Measurements from ENCODE around the gene ME3.

DNA sequence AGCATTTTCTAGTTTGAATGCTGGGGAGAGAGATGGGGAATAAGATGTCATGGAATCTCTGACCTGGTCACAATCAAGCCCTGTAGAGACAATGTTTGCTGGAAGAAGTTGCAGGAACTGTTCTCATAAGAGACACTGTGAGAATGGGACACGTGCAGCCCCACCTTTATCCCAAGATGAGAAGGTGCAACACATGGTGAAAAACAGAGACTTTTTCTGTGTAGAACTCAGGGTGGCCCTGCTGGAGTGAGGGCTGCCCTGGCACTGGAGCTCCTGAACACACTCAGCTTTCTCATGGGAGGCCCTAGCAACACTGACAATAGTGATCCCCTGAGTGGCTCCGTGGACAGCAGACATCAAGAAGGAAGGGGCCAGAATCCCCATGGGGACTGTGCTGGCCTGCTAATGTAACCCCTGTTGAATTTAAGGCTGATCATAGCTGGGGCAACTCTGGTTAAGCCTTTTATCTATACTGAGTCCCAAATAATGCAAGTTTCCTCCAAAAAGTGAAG is 106.6 kb downstream of the ME3 start:
- no peak for TF ChIP-seq POLR2AphosphoS5 (IDR thresholded peaks at IDR 0.05; ENCODE audit: insufficient read depth in 1 of 2, low read depth in 1 of 2)
- no peak for TF ChIP-seq CTCF (IDR thresholded peaks at IDR 0.05)

All from vagina (tissue), 2 donors.